Sigmoid colon (tissue), 7 donors: ENCODE data around the gene GMDS. TPM values are rescaled to one million over a fixed set of nuclear protein-coding genes. Genes with fewer than 3 reads are reported as not detected.

Experiments
- DNase-seq: peaks from one replicate; pipeline ENCODE4 v3.0.0-alpha.2; 2019
- H3K27ac ChIP-seq, 4 donors: fragments of 200-600 bp; sonication (generic); one replicate each; pipeline ENCODE4 v1.5.1; 2016 to 2019; ENCODE audit warnings: mild to moderate bottlenecking in 1 of 4
- H3K27me3 ChIP-seq, 3 donors: fragments of 200-600 bp; sonication (generic); one replicate each; pipeline ENCODE4 v1.5.1; 2019; ENCODE audit warnings: mild to moderate bottlenecking in 1 of 3
- H3K36me3 ChIP-seq, 4 donors: fragments of 200-600 bp; sonication (generic); one replicate each; pipeline ENCODE4 v1.5.1; 2016 to 2019
- H3K4me1 ChIP-seq, 4 donors: fragments of 200-600 bp; sonication (generic); one replicate each; pipeline ENCODE4 v1.5.1; 2017 to 2019
- H3K4me3 ChIP-seq, 4 donors: fragments of 200-600 bp; sonication (generic); one replicate each; pipeline ENCODE4 v1.5.1; 2017 to 2019; ENCODE audit warnings: mild to moderate bottlenecking in 2 of 4, moderate library complexity in 1 of 4
- H3K9me3 ChIP-seq, 4 donors: fragments of 200-600 bp in 3 of 4; sonication (generic) in 3 of 4; one replicate each; pipeline versions ENCODE4 v1.5.1 to v1.6.1; 2013 to 2019
- EP300 ChIP-seq, 4 donors: sonication (generic); formaldehyde crosslinking; IDR thresholded peaks; one replicate each; pipeline ENCODE4 v1.6.1; 2017; ENCODE audit warnings: antibody characterized with exemption in 4 of 4
- POLR2A ChIP-seq, 2 donors: fragments of 450-650 bp; IDR thresholded peaks; one replicate each; pipeline ENCODE4 v1.6.1; 2016; ENCODE audit warnings: antibody characterized with exemption in 2 of 2, mild to moderate bottlenecking in 2 of 2, moderate library complexity in 2 of 2
- POLR2AphosphoS5 ChIP-seq, 4 donors: sonication (generic); formaldehyde crosslinking; IDR thresholded peaks; one replicate each; pipeline ENCODE4 v1.6.1; 2017; ENCODE audit warnings: antibody characterized with exemption in 4 of 4
- WGBS, 2 donors: extraction: QIAGEN DNeasy Blood & Tissue Kit; methylation state at CpG; one replicate each; pipeline ENCODE4 v1.1.7; 2013; 5-methylcytosine and 5-hydroxymethylcytosine counted together
- intact Hi-C: fragments of 100-400 bp; cut with DNase I; formaldehyde crosslinking; loops from one replicate; pipeline ENCODE4 v1.15.1; 2023
- polyA plus RNA-seq, 3 donors: library from polyadenylated mRNA; stranded (reverse); fragments of 200-250 nt; gene quantifications; one replicate each; pipeline ENCODE4 v1.2.3, GENCODE V29; 2013
- total RNA-seq, 4 donors: library from RNA; depleted of rRNA; stranded (reverse); fragments of >200 nt; gene quantifications; one replicate each; pipeline ENCODE4 v1.1.0, GENCODE V29; 2016
- TF ChIP-seq, protein P1 (sequence below), 4 experiments: fragments of 450-650 bp in 3 of 4; fragments of 200-600 bp in 1 of 4; IDR thresholded peaks; one replicate each; pipeline ENCODE4 v1.5.1; 2016 to 2019; ENCODE audit warnings: antibody characterized with exemption in 4 of 4, mild to moderate bottlenecking in 3 of 4, moderate library complexity in 2 of 4
- donor health status: healthy with polysubstance abuse.
- donor health status: Bipolar disorder and iron deficiency.
- donor health status: healthy.

Gene GMDS
- total and polyA plus RNA-seq, 7 donors = 3.1 to 173 (median 9.4) TPM

DNA sequence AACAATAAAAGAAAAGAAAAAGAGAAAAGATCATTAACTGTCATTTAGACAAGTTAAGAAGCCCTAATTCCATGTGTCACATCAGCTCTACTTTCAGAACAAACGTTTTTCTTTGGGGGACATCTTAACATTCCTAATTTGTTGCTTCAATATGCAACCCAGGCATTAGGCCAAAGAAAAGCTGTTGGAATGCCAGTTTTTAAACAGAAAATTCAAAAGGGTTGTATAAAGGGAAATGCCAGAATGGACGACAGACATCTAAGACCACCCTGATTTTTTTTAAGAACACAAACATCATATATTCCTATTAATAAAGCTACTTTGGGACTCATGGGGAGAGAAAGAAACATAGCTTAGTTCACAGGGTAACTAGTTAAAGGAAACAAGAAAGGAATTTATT, 315.0 kb downstream of the GMDS start:
- TF ChIP-seq POLR2A (IDR thresholded peaks at IDR 0.05) (no peak), EP300 (IDR thresholded peaks at IDR 0.05) (no peak), POLR2AphosphoS5 (IDR thresholded peaks at IDR 0.05) (no peak)
- TF ChIP-seq, protein P1, sequence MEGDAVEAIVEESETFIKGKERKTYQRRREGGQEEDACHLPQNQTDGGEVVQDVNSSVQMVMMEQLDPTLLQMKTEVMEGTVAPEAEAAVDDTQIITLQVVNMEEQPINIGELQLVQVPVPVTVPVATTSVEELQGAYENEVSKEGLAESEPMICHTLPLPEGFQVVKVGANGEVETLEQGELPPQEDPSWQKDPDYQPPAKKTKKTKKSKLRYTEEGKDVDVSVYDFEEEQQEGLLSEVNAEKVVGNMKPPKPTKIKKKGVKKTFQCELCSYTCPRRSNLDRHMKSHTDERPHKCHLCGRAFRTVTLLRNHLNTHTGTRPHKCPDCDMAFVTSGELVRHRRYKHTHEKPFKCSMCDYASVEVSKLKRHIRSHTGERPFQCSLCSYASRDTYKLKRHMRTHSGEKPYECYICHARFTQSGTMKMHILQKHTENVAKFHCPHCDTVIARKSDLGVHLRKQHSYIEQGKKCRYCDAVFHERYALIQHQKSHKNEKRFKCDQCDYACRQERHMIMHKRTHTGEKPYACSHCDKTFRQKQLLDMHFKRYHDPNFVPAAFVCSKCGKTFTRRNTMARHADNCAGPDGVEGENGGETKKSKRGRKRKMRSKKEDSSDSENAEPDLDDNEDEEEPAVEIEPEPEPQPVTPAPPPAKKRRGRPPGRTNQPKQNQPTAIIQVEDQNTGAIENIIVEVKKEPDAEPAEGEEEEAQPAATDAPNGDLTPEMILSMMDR (IDR thresholded peaks at IDR 0.05) = no peak
- no peak for DNase-seq
- 62 to 64% methylated on average over 2 of the region's 2 CpGs for WGBS, 2 donors
- no peaks in the 10 kb centered on the region for H3K4me1 ChIP-seq
- no peaks in the 10 kb centered on the region for H3K27me3 ChIP-seq
- H3K27ac ChIP-seq = no peak overlapping the region
- intact Hi-C loops = no loop called here
- H3K4me3 ChIP-seq = no peak overlapping the region
- H3K9me3 ChIP-seq = no peaks in the 10 kb centered on the region
- no peaks in the 10 kb centered on the region for H3K36me3 ChIP-seq

DNA sequence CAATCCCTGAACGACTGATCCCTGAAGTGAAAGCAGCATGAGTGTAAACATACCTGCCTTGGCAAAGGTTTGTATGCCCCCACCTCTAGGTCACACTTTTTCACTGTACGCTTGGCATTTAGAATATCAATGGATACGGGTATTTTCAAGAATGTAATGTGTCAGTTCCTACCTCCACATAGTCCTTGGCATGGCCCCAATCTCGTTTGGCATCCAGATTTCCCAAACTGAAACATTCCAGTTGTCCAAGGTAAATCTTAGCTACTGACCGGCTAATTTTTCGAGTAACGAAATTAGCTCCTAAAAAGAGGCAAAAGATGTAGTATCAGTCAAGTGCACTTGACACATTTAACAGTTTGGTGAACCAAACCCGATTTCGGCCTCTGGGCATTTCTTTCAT, 315.5 kb downstream of the GMDS start:
- intact Hi-C loops = no loop called here
- Histone ChIP-seq H3K4me1 (no peaks in the 10 kb centered on the region), H3K27ac (no peak overlapping the region), H3K4me3 (no peak overlapping the region), H3K27me3 (no peaks in the 10 kb centered on the region), H3K36me3 (no peaks in the 10 kb centered on the region), H3K9me3 (no peaks in the 10 kb centered on the region)
- TF ChIP-seq, protein P1 (IDR thresholded peaks at IDR 0.05) = no peak
- TF ChIP-seq POLR2A (IDR thresholded peaks at IDR 0.05) = no peak
- no peak for TF ChIP-seq POLR2AphosphoS5 (IDR thresholded peaks at IDR 0.05)
- no peak for TF ChIP-seq EP300 (IDR thresholded peaks at IDR 0.05)
- DNase-seq = no peak
- WGBS, 2 donors = 92 to 93% methylated on average over 9 of the region's 9 CpGs

DNA sequence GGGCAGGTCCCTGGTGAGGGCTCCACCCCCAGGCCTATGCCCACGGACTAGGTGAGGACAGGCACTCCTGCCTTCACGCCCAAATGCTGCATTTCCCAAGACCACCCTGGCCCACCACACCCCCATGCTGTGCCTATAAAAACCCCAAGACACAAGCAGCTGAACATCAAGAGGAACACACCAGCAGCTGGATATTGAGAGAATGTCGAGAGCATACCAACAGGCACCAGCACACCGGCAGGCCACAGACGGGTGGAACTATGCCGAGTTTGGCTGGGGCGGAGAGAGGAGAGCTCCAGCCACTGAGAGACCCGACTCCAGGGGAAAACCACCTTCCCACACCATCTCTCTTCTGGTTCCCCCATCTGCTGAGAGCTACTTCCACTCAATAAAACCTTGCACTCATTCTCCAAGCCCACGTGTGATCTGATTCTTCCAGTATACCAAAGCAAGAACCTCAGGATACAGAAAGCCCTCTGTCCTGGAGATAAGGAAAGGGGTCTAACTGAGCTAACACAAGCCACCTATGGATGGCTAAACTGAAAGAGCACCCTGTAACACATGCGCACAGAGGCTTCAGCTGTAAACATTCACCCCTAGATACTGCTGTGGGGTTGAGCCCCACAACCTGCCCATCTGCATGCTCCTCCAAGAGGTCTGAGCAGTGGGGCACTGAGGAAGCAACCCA, 319.5 kb downstream of the GMDS start:
- intact Hi-C loops = no loop called here
- TF ChIP-seq, protein P1 (IDR thresholded peaks at IDR 0.05) = no peak
- TF ChIP-seq POLR2AphosphoS5 (IDR thresholded peaks at IDR 0.05) = no peak
- no peak for TF ChIP-seq POLR2A (IDR thresholded peaks at IDR 0.05)
- no peak for TF ChIP-seq EP300 (IDR thresholded peaks at IDR 0.05)
- H3K9me3 ChIP-seq = no peaks in the 10 kb centered on the region
- no peak overlapping the region for H3K4me3 ChIP-seq
- H3K27me3 ChIP-seq = no peaks in the 10 kb centered on the region
- no peak for DNase-seq
- H3K4me1 ChIP-seq = no peaks in the 10 kb centered on the region
- WGBS, 2 donors = 95% methylated on average over 10 of the region's 10 CpGs
- H3K27ac ChIP-seq = no peak overlapping the region
- H3K36me3 ChIP-seq = no peaks in the 10 kb centered on the region

DNA sequence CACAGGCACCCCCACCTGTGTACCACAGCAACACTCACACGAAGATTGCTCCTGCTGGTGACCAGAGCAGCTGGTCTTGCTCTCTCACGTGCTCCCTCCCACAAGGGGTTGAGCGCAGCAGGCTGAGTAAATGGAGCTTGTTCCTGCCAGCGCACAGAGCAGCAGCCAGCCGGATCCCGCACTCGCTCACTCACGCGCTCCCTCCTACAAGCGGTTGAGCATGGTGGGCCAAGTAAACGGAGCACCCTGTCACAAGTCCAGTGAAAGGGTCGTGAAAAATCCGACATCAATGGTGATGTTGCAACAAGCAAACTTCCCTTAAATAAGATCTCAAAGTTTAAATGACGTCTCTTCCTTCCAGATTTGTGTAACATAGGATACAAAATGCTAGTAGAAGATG, 322.0 kb downstream of the GMDS start:
- no peaks in the 10 kb centered on the region for H3K4me1 ChIP-seq
- TF ChIP-seq, protein P1 (IDR thresholded peaks at IDR 0.05) = no peak
- TF ChIP-seq POLR2AphosphoS5 (IDR thresholded peaks at IDR 0.05) = no peak
- no peak for TF ChIP-seq POLR2A (IDR thresholded peaks at IDR 0.05)
- no peak for TF ChIP-seq EP300 (IDR thresholded peaks at IDR 0.05)
- H3K4me3 ChIP-seq = no peak overlapping the region
- no peaks in the 10 kb centered on the region for H3K36me3 ChIP-seq
- DNase-seq = no peak
- H3K9me3 ChIP-seq = no peaks in the 10 kb centered on the region
- no peaks in the 10 kb centered on the region for H3K27me3 ChIP-seq
- intact Hi-C loops = no loop called here
- no peak overlapping the region for H3K27ac ChIP-seq
- 97% methylated on average over 14 of the region's 14 CpGs for WGBS, 2 donors
